GM23338 (cell line): ENCODE measurements around the gene ITPRIP. TPM values are rescaled to one million over a fixed set of nuclear protein-coding genes. Genes with fewer than 3 reads are reported as not detected.

ENCODE experiments used
- ATAC-seq: fragments of 200-7000 bp; cut with Tn5 transposase; 3 replicates; pipeline ENCODE4 v1.9.1; 2020
- DNase-seq: peaks from one replicate; pipeline ENCODE4 v3.0.0-alpha.2; 2015; ENCODE audit warnings: low spot score
- H2AFZ ChIP-seq: fragments of 200-600 bp; sonication (generic); 2 replicates; pipeline ENCODE4 v1.8.0; 2016; ENCODE audit warnings: antibody characterized with exemption, mild to moderate bottlenecking, moderate library complexity
- H3F3A ChIP-seq: fragments of 200-600 bp; sonication (generic); replicated peaks from 2 replicates; pipeline ENCODE4 v1.8.0; 2017; ENCODE audit warnings: antibody characterized with exemption, mixed run types, low read depth
- H3K27ac ChIP-seq: fragments of 200-600 bp; sonication (generic); 2 replicates; pipeline ENCODE4 v1.6.1; 2016; ENCODE audit warnings: low read depth
- H3K27me3 ChIP-seq: fragments of 200-600 bp; sonication (generic); 2 replicates; pipeline ENCODE4 v1.8.0; 2016; ENCODE audit warnings: mild to moderate bottlenecking, mixed run types, moderate library complexity; ENCODE audit not compliant: insufficient read depth
- H3K36me3 ChIP-seq: fragments of 200-600 bp; sonication (generic); 2 replicates; pipeline ENCODE4 v1.8.0; 2016; ENCODE audit warnings: mild to moderate bottlenecking; ENCODE audit not compliant: insufficient read depth
- H3K4me1 ChIP-seq: fragments of 200-600 bp; sonication (generic); 2 replicates; pipeline ENCODE4 v1.8.0; 2016; ENCODE audit warnings: mild to moderate bottlenecking, moderate library complexity; ENCODE audit not compliant: insufficient read depth
- H3K4me2 ChIP-seq: fragments of 200-600 bp; sonication (generic); 2 replicates; pipeline ENCODE4 v1.7.1; 2017; ENCODE audit warnings: mixed run types
- H3K4me3 ChIP-seq: fragments of 200-600 bp; sonication (generic); 2 replicates; pipeline ENCODE4 v1.6.1; 2016; ENCODE audit warnings: mixed run types
- H3K79me2 ChIP-seq: fragments of 200-600 bp; sonication (generic); replicated peaks from 2 replicates; pipeline ENCODE4 v1.8.0; 2017; ENCODE audit warnings: mild to moderate bottlenecking; ENCODE audit not compliant: insufficient read depth
- H3K9me2 ChIP-seq: fragments of 200-600 bp; sonication (generic); 2 replicates; pipeline ENCODE4 v1.8.0; 2017; ENCODE audit not compliant: insufficient read depth
- H4K20me1 ChIP-seq: fragments of 200-600 bp; sonication (generic); replicated peaks from 2 replicates; pipeline ENCODE4 v1.8.0; 2017; ENCODE audit warnings: mild to moderate bottlenecking; ENCODE audit not compliant: insufficient read depth
- H3K27ac Mint-ChIP-seq: 2 replicates; pipeline ENCODE4 v1.8.0; 2020; ENCODE audit warnings: inconsistent platforms, mild to moderate bottlenecking, moderate library complexity, mixed read lengths
- H3K27me3 Mint-ChIP-seq: 3 replicates; pipeline ENCODE4 v1.8.0; 2022; ENCODE audit warnings: low read depth, mild to moderate bottlenecking, moderate library complexity, mixed read lengths, inconsistent platforms; ENCODE audit not compliant: insufficient read depth, poor library complexity
- H3K36me3 Mint-ChIP-seq: 3 replicates; pipeline ENCODE4 v1.8.0; 2021; ENCODE audit warnings: low read depth, mild to moderate bottlenecking, inconsistent platforms, moderate library complexity, mixed read lengths
- H3K4me1 Mint-ChIP-seq: 3 replicates; pipeline ENCODE4 v1.8.0; 2020; ENCODE audit warnings: mild to moderate bottlenecking, inconsistent platforms, mixed read lengths
- H3K4me3 Mint-ChIP-seq: 3 replicates; pipeline ENCODE4 v1.8.0; 2021; ENCODE audit warnings: moderate library complexity, mild to moderate bottlenecking, inconsistent platforms, mixed read lengths
- H3K9me3 Mint-ChIP-seq: 3 replicates; pipeline ENCODE4 v1.8.0; 2020; ENCODE audit warnings: moderate library complexity, mild to moderate bottlenecking, inconsistent platforms, mixed read lengths
- CREB1 ChIP-seq: fragments of 250-450 bp; sonication (Bioruptor Pico); IDR thresholded peaks from 2 replicates; pipeline ENCODE4 v1.5.0; 2020; ENCODE audit warnings: low read depth, mild to moderate bottlenecking, moderate library complexity
- EZH2phosphoT487 ChIP-seq: fragments of 200-600 bp; sonication (generic); IDR thresholded peaks from one replicate; pipeline ENCODE4 v1.8.1; 2018; ENCODE audit warnings: antibody characterized with exemption; ENCODE audit not compliant: unreplicated experiment
- NANOG ChIP-seq: IDR thresholded peaks from 2 replicates; pipeline ENCODE4 v1.6.1; 2016; ENCODE audit warnings: antibody characterized with exemption, borderline replicate concordance
- POLR2AphosphoS5 ChIP-seq: IDR thresholded peaks from 2 replicates; pipeline ENCODE4 v1.6.1; 2016; ENCODE audit warnings: antibody characterized with exemption, low read depth
- STAT1 ChIP-seq: IDR thresholded peaks from one replicate; pipeline ENCODE4 v1.6.1; 2016; ENCODE audit warnings: antibody characterized with exemption; ENCODE audit not compliant: unreplicated experiment
- ZNF331 ChIP-seq: fragments of 250-450 bp; sonication (Bioruptor Pico); IDR thresholded peaks from 2 replicates; pipeline ENCODE4 v1.5.0; 2020; ENCODE audit warnings: low read depth, mild to moderate bottlenecking, moderate library complexity
- polyA plus RNA-seq: library from polyadenylated mRNA; unstranded; fragments of >200 nt; fragmentation: Nextera tagmentation; extraction: Ambion mirVana; gene quantifications from 2 replicates; pipeline ENCODE4 v1.2.1, GENCODE V29; 2016
- total RNA-seq: library from RNA; depleted of rRNA; stranded (reverse); fragments of >200 nt; shearing (Covaris generic); gene quantifications from 2 replicates; pipeline ENCODE4 v1.2.3, GENCODE V29; 2014
- TF ChIP-seq, protein P1 (sequence below): fragments of 250-450 bp; sonication (Bioruptor Pico); IDR thresholded peaks from 2 replicates; pipeline ENCODE4 v1.5.0; 2020; ENCODE audit warnings: mild to moderate bottlenecking, moderate library complexity

ITPRIP gene
- total and polyA plus RNA-seq, 2 experiments from 2014 or later: 6.9 to 15.2 TPM

DNA sequence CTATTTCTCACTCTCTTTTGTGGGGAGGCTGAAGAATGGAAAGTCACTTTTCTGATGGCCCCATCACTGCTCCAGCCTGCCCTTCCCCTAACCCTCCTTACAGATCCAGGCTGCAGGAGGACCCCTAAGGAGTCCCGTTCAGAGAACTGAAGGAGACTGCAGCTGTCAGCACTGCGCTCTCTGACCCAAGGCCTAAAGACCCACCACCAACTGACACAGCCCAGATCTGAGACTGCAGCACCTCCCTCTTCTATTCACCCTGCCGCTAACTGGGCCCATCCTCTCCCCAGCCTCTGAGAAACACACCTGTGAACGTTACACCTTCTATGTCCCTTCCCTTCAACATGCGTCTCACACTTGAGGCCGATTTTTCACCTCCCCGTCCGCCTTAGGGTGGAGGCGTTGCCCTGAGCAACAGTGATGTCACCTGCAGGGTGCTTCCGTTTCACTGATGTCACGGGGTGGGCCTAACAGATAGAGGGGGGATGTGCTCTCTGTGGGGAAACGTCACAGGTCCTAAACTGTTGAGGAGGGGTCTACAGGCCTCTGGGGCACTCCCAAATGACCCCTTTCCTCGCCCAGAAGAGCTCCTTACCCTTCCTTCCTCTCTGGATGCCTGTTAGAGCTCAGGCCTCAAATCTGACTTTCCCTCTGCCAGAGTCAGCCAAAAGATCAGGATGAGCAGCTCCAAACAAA lies 5.1 kb downstream of the ITPRIP start:
- no peak overlapping the region for H3K27ac ChIP-seq
- H3K4me1 ChIP-seq: peaks cover 90% of the 10 kb centered on the region
- H3K4me2 ChIP-seq: peak overlapping the region; percentile 53; the same call in 1 of the 2 replicates
- ATAC-seq (no peak), DNase-seq (peak; percentile 39)
- H3K4me3 ChIP-seq: no peak overlapping the region
- H3K9me2 ChIP-seq: no peaks in the 10 kb centered on the region
- H3K27me3 ChIP-seq: no peaks in the 10 kb centered on the region
- H3F3A ChIP-seq: peaks cover 13% of the 10 kb centered on the region
- Mint-ChIP-seq H3K4me1 (peaks cover 87% of the 10 kb centered on the region), H3K36me3 (no peaks in the 10 kb centered on the region; the same call in 2 of the 3 replicates), H3K27me3 (peaks cover 14% of the 10 kb centered on the region), H3K27ac (peak overlapping the region; percentile 87), H3K4me3 (peak overlapping the region; percentile 11; the same call in 1 of the 3 replicates), H3K9me3 (no peaks in the 10 kb centered on the region; the same call in 2 of the 3 replicates)
- peaks cover 2% of the 10 kb centered on the region; the same call in 1 of the 2 replicates for H4K20me1 ChIP-seq
- H3K79me2 ChIP-seq: peaks cover 92% of the 10 kb centered on the region
- TF ChIP-seq CREB1 (CRISPR knock-in tag): 0 out of 2 replicates have a peak, but pooled peaks have one; percentile 60
- no peak for TF ChIP-seq ZNF331 (CRISPR knock-in tag)
- no peak for TF ChIP-seq STAT1
- TF ChIP-seq NANOG: no peak
- no peak for TF ChIP-seq EZH2phosphoT487
- TF ChIP-seq, protein P1, sequence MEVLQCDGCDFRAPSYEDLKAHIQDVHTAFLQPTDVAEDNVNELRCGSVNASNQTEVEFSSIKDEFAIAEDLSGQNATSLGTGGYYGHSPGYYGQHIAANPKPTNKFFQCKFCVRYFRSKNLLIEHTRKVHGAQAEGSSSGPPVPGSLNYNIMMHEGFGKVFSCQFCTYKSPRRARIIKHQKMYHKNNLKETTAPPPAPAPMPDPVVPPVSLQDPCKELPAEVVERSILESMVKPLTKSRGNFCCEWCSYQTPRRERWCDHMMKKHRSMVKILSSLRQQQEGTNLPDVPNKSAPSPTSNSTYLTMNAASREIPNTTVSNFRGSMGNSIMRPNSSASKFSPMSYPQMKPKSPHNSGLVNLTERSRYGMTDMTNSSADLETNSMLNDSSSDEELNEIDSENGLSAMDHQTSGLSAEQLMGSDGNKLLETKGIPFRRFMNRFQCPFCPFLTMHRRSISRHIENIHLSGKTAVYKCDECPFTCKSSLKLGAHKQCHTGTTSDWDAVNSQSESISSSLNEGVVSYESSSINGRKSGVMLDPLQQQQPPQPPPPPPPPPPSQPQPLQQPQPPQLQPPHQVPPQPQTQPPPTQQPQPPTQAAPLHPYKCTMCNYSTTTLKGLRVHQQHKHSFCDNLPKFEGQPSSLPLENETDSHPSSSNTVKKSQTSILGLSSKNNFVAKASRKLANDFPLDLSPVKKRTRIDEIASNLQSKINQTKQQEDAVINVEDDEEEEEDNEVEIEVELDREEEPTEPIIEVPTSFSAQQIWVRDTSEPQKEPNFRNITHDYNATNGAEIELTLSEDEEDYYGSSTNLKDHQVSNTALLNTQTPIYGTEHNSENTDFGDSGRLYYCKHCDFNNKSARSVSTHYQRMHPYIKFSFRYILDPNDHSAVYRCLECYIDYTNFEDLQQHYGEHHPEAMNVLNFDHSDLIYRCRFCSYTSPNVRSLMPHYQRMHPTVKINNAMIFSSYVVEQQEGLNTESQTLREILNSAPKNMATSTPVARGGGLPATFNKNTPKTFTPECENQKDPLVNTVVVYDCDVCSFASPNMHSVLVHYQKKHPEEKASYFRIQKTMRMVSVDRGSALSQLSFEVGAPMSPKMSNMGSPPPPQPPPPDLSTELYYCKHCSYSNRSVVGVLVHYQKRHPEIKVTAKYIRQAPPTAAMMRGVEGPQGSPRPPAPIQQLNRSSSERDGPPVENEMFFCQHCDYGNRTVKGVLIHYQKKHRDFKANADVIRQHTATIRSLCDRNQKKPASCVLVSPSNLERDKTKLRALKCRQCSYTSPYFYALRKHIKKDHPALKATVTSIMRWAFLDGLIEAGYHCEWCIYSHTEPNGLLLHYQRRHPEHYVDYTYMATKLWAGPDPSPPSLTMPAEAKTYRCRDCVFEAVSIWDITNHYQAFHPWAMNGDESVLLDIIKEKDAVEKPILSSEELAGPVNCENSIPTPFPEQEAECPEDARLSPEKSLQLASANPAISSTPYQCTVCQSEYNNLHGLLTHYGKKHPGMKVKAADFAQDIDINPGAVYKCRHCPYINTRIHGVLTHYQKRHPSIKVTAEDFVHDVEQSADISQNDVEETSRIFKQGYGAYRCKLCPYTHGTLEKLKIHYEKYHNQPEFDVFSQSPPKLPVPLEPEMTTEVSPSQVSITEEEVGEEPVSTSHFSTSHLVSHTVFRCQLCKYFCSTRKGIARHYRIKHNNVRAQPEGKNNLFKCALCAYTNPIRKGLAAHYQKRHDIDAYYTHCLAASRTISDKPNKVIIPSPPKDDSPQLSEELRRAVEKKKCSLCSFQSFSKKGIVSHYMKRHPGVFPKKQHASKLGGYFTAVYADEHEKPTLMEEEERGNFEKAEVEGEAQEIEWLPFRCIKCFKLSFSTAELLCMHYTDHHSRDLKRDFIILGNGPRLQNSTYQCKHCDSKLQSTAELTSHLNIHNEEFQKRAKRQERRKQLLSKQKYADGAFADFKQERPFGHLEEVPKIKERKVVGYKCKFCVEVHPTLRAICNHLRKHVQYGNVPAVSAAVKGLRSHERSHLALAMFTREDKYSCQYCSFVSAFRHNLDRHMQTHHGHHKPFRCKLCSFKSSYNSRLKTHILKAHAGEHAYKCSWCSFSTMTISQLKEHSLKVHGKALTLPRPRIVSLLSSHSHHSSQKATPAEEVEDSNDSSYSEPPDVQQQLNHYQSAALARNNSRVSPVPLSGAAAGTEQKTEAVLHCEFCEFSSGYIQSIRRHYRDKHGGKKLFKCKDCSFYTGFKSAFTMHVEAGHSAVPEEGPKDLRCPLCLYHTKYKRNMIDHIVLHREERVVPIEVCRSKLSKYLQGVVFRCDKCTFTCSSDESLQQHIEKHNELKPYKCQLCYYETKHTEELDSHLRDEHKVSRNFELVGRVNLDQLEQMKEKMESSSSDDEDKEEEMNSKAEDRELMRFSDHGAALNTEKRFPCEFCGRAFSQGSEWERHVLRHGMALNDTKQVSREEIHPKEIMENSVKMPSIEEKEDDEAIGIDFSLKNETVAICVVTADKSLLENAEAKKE (CRISPR knock-in tag): no peak
- no peak for TF ChIP-seq POLR2AphosphoS5
- no peaks in the 10 kb centered on the region for H3K36me3 ChIP-seq
- no peak overlapping the region for H2AFZ ChIP-seq
